ENCODE measurements around the gene PARP9. TPM values are rescaled to one million over a fixed set of nuclear protein-coding genes. Genes with fewer than 3 reads are reported as not detected.

PARP9 gene
- total RNA-seq, 4 donors from 2014 or later = 5.9 to 9.6 (median 8.2) TPM

GRCh38 chr3:122496508-122496907 is 67.6 kb downstream of the PARP9 start:
- H3K4me3 ChIP-seq = no peak overlapping the region
- intact Hi-C loops (cut with DNase I; ENCODE audit: low total_unique reads) = no loop called here
- TF ChIP-seq POLR2A (IDR thresholded peaks at IDR 0.05) (no peak), CTCF (IDR thresholded peaks at IDR 0.05 in 4 of 5, conservative IDR thresholded peaks at IDR 0.05 in 1 of 5) (no peak)
- in situ Hi-C loops (cut with MboI; ENCODE audit: low sequenced_read_pairs in 4 of 4) = no loop called here
- H3K9me3 ChIP-seq = no peaks in the 10 kb centered on the region
- DNase-seq = no peak
- peak overlapping the region; percentile 47 to 83 (median 68) for H3K27ac ChIP-seq
- H3K36me3 ChIP-seq = peaks cover 0 to 27% of the 10 kb centered on the region in 2 donors
- H3K4me1 ChIP-seq = peaks cover 33 to 59% of the 10 kb centered on the region in 2 donors
- H3K27me3 ChIP-seq = no peaks in the 10 kb centered on the region
- no peak for ATAC-seq

- peaks cover 11 to 27% of the 10 kb centered on the region in 2 donors for H3K4me1 ChIP-seq
- intact Hi-C loops (cut with DNase I; ENCODE audit: low total_unique reads) = no loop called here
- DNase-seq = no peak
- in situ Hi-C loops (cut with MboI; ENCODE audit: low sequenced_read_pairs in 4 of 4) = no loop called here
- H3K27me3 ChIP-seq = no peaks in the 10 kb centered on the region
- H3K36me3 ChIP-seq = peaks cover 0 to 27% of the 10 kb centered on the region in 2 donors
- H3K9me3 ChIP-seq = no peaks in the 10 kb centered on the region
- no peak for TF ChIP-seq CTCF (IDR thresholded peaks at IDR 0.05 in 4 of 5, conservative IDR thresholded peaks at IDR 0.05 in 1 of 5)
- TF ChIP-seq POLR2A (IDR thresholded peaks at IDR 0.05) = no peak
- ATAC-seq = no peak
- H3K4me3 ChIP-seq = no peak overlapping the region
- H3K27ac ChIP-seq = no peak overlapping the region
Measured at GRCh38 chr3:122493296-122493695, 70.8 kb downstream of the PARP9 start.

GRCh38 chr3:122488262-122488973 is 75.7 kb downstream of the PARP9 start:
- intact Hi-C loops (cut with DNase I; ENCODE audit: low total_unique reads) = no loop called here

GRCh38 chr3:122484985-122485384 is 79.1 kb downstream of the PARP9 start:
- DNase-seq = no peak
- H3K27ac ChIP-seq = peak overlapping the region in 3 of 4 donors; percentile 3 to 42 (median 26)
- peak; percentile 47 to 56 for ATAC-seq
- no peak overlapping the region for H3K4me3 ChIP-seq
- H3K36me3 ChIP-seq = no peaks in the 10 kb centered on the region
- no peaks in the 10 kb centered on the region for H3K27me3 ChIP-seq
- peaks cover 9 to 11% of the 10 kb centered on the region in 2 donors for H3K4me1 ChIP-seq
- no peaks in the 10 kb centered on the region for H3K9me3 ChIP-seq
- intact Hi-C loops (cut with DNase I; ENCODE audit: low total_unique reads) = no loop called here
- in situ Hi-C loops (cut with MboI; ENCODE audit: low sequenced_read_pairs in 4 of 4) = no loop called here
- TF ChIP-seq POLR2A (IDR thresholded peaks at IDR 0.05) (no peak), CTCF (IDR thresholded peaks at IDR 0.05 in 4 of 5, conservative IDR thresholded peaks at IDR 0.05 in 1 of 5) (no peak)

More at GRCh38 chr3:122488262-122488973, 75.7 kb downstream of the PARP9 start:
- in situ Hi-C loops (cut with MboI; ENCODE audit: low sequenced_read_pairs in 4 of 4) = no loop called here
- H3K27me3 ChIP-seq = no peaks in the 10 kb centered on the region
- DNase-seq (no peak), ATAC-seq (no peak)
- no peak overlapping the region for H3K27ac ChIP-seq
- H3K4me3 ChIP-seq = no peak overlapping the region
- H3K36me3 ChIP-seq = peaks cover 0 to 2% of the 10 kb centered on the region in 2 donors
- no peaks in the 10 kb centered on the region for H3K9me3 ChIP-seq
- peaks cover under 1 to 2% of the 10 kb centered on the region in 2 donors for H3K4me1 ChIP-seq
- TF ChIP-seq CTCF (IDR thresholded peaks at IDR 0.05 in 4 of 5, conservative IDR thresholded peaks at IDR 0.05 in 1 of 5) (no peak), POLR2A (IDR thresholded peaks at IDR 0.05) (no peak)
